Measurements from ENCODE around the gene XDH. TPM values are rescaled to one million over a fixed set of nuclear protein-coding genes. Genes with fewer than 3 reads are reported as not detected.

XDH gene
- total RNA-seq (under 1 TPM in 2 of 7 donors, not detected in 5; 0.12 to 0.13 TPM), polyA plus RNA-seq (not detected)
- long read RNA-seq, donor 1, result 0 reads
- long read RNA-seq, donor 2, result 0 reads
- long read RNA-seq, donor 3, result 0 reads

DNA sequence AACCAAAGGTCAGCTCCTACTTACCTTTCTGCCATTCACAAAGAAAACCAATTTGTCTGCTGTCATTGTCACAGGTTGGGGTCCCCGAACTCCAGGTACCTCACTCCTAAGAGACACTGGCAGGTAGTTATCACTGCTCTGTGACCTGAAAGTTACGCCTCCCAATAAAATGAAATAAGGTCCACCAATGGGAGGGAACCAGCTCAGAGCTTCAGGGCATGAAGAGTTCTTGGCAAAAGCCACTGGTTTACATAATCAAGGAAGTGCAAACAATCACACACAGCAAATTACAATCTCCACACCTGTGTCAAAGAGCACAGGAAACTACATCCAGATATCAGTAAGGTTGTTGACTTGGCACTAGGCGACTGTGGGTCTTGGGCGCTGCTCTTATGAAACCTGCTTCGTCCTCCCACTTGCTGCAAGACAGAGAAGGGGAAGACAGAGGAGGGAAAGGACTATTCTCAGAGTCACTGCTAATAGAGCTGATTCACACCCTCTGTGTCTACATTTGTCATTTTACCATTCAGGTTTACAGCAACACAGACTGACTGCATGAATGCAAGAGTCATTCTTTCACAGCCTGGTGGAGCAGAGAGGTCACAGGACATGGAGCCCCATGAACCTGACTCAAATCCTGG lies at the start of gene XDH:
TSS of gene XDH (minus strand) at position 142 of the 641 bp plus-strand sequence. CDS start at position 66, 76 bp downstream.
- intact Hi-C loops (cut with DNase I), result no loop called here
- no peaks in the 10 kb centered on the region for H3K9me3 ChIP-seq
- H3K27me3 ChIP-seq, result no peaks in the 10 kb centered on the region
- no peak for DNase-seq
- no peaks in the 10 kb centered on the region for H3K36me3 ChIP-seq
- H3K4me1 ChIP-seq (ENCODE audit: insufficient read depth), result no peaks in the 10 kb centered on the region
- no peak within 1 kb of the TSS for H3K4me3 ChIP-seq
- TF ChIP-seq POLR2A (IDR thresholded peaks at IDR 0.05) (no peak), EP300 (IDR thresholded peaks at IDR 0.05) (no peak)
- TF ChIP-seq, protein P1, sequence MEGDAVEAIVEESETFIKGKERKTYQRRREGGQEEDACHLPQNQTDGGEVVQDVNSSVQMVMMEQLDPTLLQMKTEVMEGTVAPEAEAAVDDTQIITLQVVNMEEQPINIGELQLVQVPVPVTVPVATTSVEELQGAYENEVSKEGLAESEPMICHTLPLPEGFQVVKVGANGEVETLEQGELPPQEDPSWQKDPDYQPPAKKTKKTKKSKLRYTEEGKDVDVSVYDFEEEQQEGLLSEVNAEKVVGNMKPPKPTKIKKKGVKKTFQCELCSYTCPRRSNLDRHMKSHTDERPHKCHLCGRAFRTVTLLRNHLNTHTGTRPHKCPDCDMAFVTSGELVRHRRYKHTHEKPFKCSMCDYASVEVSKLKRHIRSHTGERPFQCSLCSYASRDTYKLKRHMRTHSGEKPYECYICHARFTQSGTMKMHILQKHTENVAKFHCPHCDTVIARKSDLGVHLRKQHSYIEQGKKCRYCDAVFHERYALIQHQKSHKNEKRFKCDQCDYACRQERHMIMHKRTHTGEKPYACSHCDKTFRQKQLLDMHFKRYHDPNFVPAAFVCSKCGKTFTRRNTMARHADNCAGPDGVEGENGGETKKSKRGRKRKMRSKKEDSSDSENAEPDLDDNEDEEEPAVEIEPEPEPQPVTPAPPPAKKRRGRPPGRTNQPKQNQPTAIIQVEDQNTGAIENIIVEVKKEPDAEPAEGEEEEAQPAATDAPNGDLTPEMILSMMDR (IDR thresholded peaks at IDR 0.05), result no peak
- 64 to 75% (median 70%) methylated on average over 5 of the region's 5 CpGs for WGBS, 3 donors
- no peak within 1 kb of the TSS for H3K27ac ChIP-seq

- Histone ChIP-seq H3K4me3 (no peak overlapping the region), H3K9me3 (no peaks in the 10 kb centered on the region), H3K36me3 (no peaks in the 10 kb centered on the region), H3K4me1 (ENCODE audit: insufficient read depth) (no peaks in the 10 kb centered on the region), H3K27ac (no peak overlapping the region), H3K27me3 (no peaks in the 10 kb centered on the region)
- no peak for TF ChIP-seq POLR2A (IDR thresholded peaks at IDR 0.05)
- TF ChIP-seq EP300 (IDR thresholded peaks at IDR 0.05), result no peak
- TF ChIP-seq, protein P1 (IDR thresholded peaks at IDR 0.05), result no peak
- DNase-seq, result no peak
- intact Hi-C loops (cut with DNase I), result no loop called here
- WGBS, 3 donors, result 68 to 76% (median 68%) methylated on average over 4 of the region's 4 CpGs
Measured at GRCh38 chr2:31457651-31458050, 43.1 kb upstream of the XDH start.

GRCh38 chr2:31446848-31447247 lies 32.3 kb upstream of the XDH start:
- Histone ChIP-seq H3K27ac (no peak overlapping the region), H3K4me3 (no peak overlapping the region), H3K4me1 (ENCODE audit: insufficient read depth) (no peaks in the 10 kb centered on the region), H3K27me3 (no peaks in the 10 kb centered on the region), H3K36me3 (no peaks in the 10 kb centered on the region), H3K9me3 (peaks cover 0 to 3% of the 10 kb centered on the region in 2 donors)
- intact Hi-C loops (cut with DNase I), result no loop called here
- 58 to 64% (median 59%) methylated on average over 3 of the region's 3 CpGs for WGBS, 3 donors
- TF ChIP-seq EP300 (IDR thresholded peaks at IDR 0.05), result no peak
- no peak for TF ChIP-seq POLR2A (IDR thresholded peaks at IDR 0.05)
- TF ChIP-seq, protein P1 (IDR thresholded peaks at IDR 0.05), result no peak
- DNase-seq, result no peak

GRCh38 chr2:31442376-31442775 lies 27.8 kb upstream of the XDH start:
- Histone ChIP-seq H3K36me3 (no peaks in the 10 kb centered on the region), H3K4me1 (ENCODE audit: insufficient read depth) (no peaks in the 10 kb centered on the region), H3K9me3 (no peaks in the 10 kb centered on the region), H3K4me3 (no peak overlapping the region), H3K27me3 (no peaks in the 10 kb centered on the region), H3K27ac (no peak overlapping the region)
- intact Hi-C loops (cut with DNase I), result no loop called here
- WGBS, 3 donors, result 59 to 78% (median 72%) methylated on average over 2 of the region's 2 CpGs
- no peak for DNase-seq
- TF ChIP-seq EP300 (IDR thresholded peaks at IDR 0.05) (no peak), POLR2A (IDR thresholded peaks at IDR 0.05) (no peak)
- TF ChIP-seq, protein P1 (IDR thresholded peaks at IDR 0.05), result no peak

Measured in ovary (tissue), 10 donors.